H1 (cell line): ENCODE measurements around the gene MDFIC. TPM values are rescaled to one million over a fixed set of nuclear protein-coding genes. Genes with fewer than 3 reads are reported as not detected.

Source experiments
- CTCF ChIA-PET: fragments of 300-600 bp; sonication (Branson Sonifier 250); formaldehyde crosslinking; loops from one replicate; lab custom pipeline; 2021; ENCODE audit not compliant: partially characterized antibody; lab: Charles Lee
- POLR2A ChIA-PET: fragments of 300-600 bp; sonication (Branson Sonifier 250); formaldehyde crosslinking; loops from one replicate; lab custom pipeline; 2021; ENCODE audit warnings: inconsistent platforms; ENCODE audit not compliant: partially characterized antibody; lab: Charles Lee
- DNase-seq, 2 experiments: peaks; one replicate each; pipeline versions ENCODE4 v3.0.0 to v3.0.0-alpha.2; 2010 to 2022; ENCODE audit warnings: low spot score in 2 of 2, low read depth in 1 of 2, mixed read lengths in 1 of 2
- FAIRE-seq: peaks from 2 replicates; lab custom pipeline; 2011; peaks lifted over from hg19 to GRCh38; lab: Jason Lieb, UNC
- H2AFZ ChIP-seq: 2 replicates; pipeline ENCODE4 v1.8.1; 2012; ENCODE audit warnings: low read length, inconsistent platforms
- H2AK5ac ChIP-seq: 2 replicates; pipeline ENCODE4 v1.6.1; 2013; ENCODE audit warnings: low read depth, low read length
- H2BK120ac ChIP-seq: replicated peaks from 2 replicates; pipeline ENCODE3; 2013; ENCODE audit warnings: low read depth, low read length, inconsistent platforms
- H2BK12ac ChIP-seq: 2 replicates; pipeline ENCODE4 v1.6.1; 2013; ENCODE audit warnings: low read depth, low read length
- H2BK15ac ChIP-seq: 2 replicates; pipeline ENCODE4 v1.6.1; 2013; ENCODE audit warnings: low read length
- H2BK20ac ChIP-seq: 2 replicates; pipeline ENCODE4 v1.6.1; 2013; ENCODE audit warnings: low read length
- H2BK5ac ChIP-seq: 2 replicates; pipeline ENCODE4 v1.6.1; 2013; ENCODE audit warnings: low read depth, low read length
- H3K14ac ChIP-seq: 2 replicates; pipeline ENCODE4 v1.6.1; 2013; ENCODE audit warnings: inconsistent platforms; ENCODE audit not compliant: insufficient read length
- H3K18ac ChIP-seq: 2 replicates; pipeline ENCODE4 v1.6.1; 2013; ENCODE audit warnings: low read length; ENCODE audit errors: extremely low read depth
- H3K23ac ChIP-seq: 2 replicates; pipeline ENCODE4 v1.6.1; 2013; ENCODE audit warnings: inconsistent platforms; ENCODE audit not compliant: insufficient read length
- H3K23me2 ChIP-seq: 2 replicates; pipeline ENCODE4 v1.6.1; 2013; ENCODE audit warnings: low read depth, low read length
- H3K27ac ChIP-seq: 2 replicates; pipeline ENCODE4 v1.6.1; 2011; ENCODE audit warnings: low read depth, low read length, inconsistent platforms
- H3K27me3 ChIP-seq, 4 experiments: replicated peaks in 1 of 4; 1 replicate in 1 of 4; 2 replicates in 3 of 4; pipeline versions ENCODE4 v1.6.1 to v1.8.1; 2011 to 2013; ENCODE audit warnings: low read length in 3 of 4, mild to moderate bottlenecking in 3 of 4, inconsistent platforms in 2 of 4, mixed read lengths in 2 of 4, moderate library complexity in 1 of 4; ENCODE audit not compliant: control insufficient read depth in 3 of 4, insufficient read depth in 3 of 4; ENCODE audit errors: extremely low read depth in 1 of 4
- H3K36me3 ChIP-seq, 4 experiments: 2 replicates each; pipeline versions ENCODE4 v1.6.1 to v1.8.1; 2011 to 2013; ENCODE audit warnings: mild to moderate bottlenecking in 4 of 4, low read length in 3 of 4, moderate library complexity in 2 of 4, control low read depth in 1 of 4, inconsistent platforms in 1 of 4; ENCODE audit not compliant: insufficient read depth in 4 of 4, control insufficient read depth in 2 of 4
- H3K4ac ChIP-seq: replicated peaks from 2 replicates; pipeline ENCODE3; 2013; ENCODE audit warnings: low read length, low read depth, mixed read lengths, inconsistent platforms; ENCODE audit not compliant: insufficient read length
- H3K4me1 ChIP-seq, 4 experiments: replicated peaks in 1 of 4; 1 replicate in 1 of 4; 2 replicates in 3 of 4; pipeline versions ENCODE4 v1.6.1 to v1.8.1; 2011 to 2013; ENCODE audit warnings: low read length in 3 of 4, inconsistent platforms in 2 of 4, mixed read lengths in 1 of 4; ENCODE audit not compliant: insufficient read depth in 4 of 4, control insufficient read depth in 3 of 4
- H3K4me2 ChIP-seq, 2 experiments: 2 replicates each; pipeline versions ENCODE4 v1.6.1 to v1.8.1; 2011 to 2013; ENCODE audit warnings: low read depth in 2 of 2, low read length in 2 of 2, control low read depth in 1 of 2, inconsistent platforms in 1 of 2, mild to moderate bottlenecking in 1 of 2; ENCODE audit not compliant: insufficient read depth in 1 of 2
- H3K4me3 ChIP-seq, 4 experiments: fragments of 200-600, 300-600 bp in 1 of 4; sonication (generic), shearing (Covaris generic), sonication (Bioruptor Twin) in 1 of 4; 2 replicates each; pipeline versions ENCODE4 v1.5.1 to v1.8.1; 2011 to 2016; ENCODE audit warnings: low read length in 4 of 4, low read depth in 3 of 4, control low read depth in 2 of 4, inconsistent platforms in 2 of 4, mild to moderate bottlenecking in 2 of 4, mixed read lengths in 1 of 4, moderate library complexity in 1 of 4; ENCODE audit not compliant: insufficient read depth in 2 of 4; ENCODE audit errors: extremely low read depth in 1 of 4
- H3K56ac ChIP-seq: replicated peaks from 2 replicates; pipeline ENCODE3; 2013; ENCODE audit warnings: low read depth, mild to moderate bottlenecking, mixed read lengths, low read length, inconsistent platforms; ENCODE audit not compliant: insufficient read length
- H3K79me1 ChIP-seq: 2 replicates; pipeline ENCODE4 v1.6.1; 2013; ENCODE audit warnings: low read depth, low read length, control low read depth
- H3K79me2 ChIP-seq, 2 experiments: 2 replicates each; pipeline versions ENCODE4 v1.6.1 to v1.8.1; 2012 to 2013; ENCODE audit warnings: low read length in 2 of 2, mild to moderate bottlenecking in 2 of 2, inconsistent platforms in 1 of 2; ENCODE audit not compliant: insufficient read depth in 2 of 2, control insufficient read depth in 1 of 2
- H3K9ac ChIP-seq, 4 experiments: replicated peaks in 1 of 4; 1 replicate in 1 of 4; 2 replicates in 3 of 4; pipeline versions ENCODE4 v1.6.1 to v1.8.1; 2011 to 2013; ENCODE audit warnings: low read depth in 3 of 4, low read length in 3 of 4, control low read depth in 2 of 4, mild to moderate bottlenecking in 2 of 4, moderate library complexity in 2 of 4, inconsistent platforms in 1 of 4; ENCODE audit errors: extremely low read depth in 1 of 4
- H3K9me3 ChIP-seq, 2 experiments: 2 replicates each; pipeline versions ENCODE4 v1.6.1 to v1.8.1; 2012 to 2013; ENCODE audit warnings: mild to moderate bottlenecking in 2 of 2, moderate library complexity in 2 of 2, control low read depth in 1 of 2, inconsistent platforms in 1 of 2, low read depth in 1 of 2, low read length in 1 of 2, mixed read lengths in 1 of 2; ENCODE audit not compliant: insufficient read depth in 2 of 2
- H4K20me1 ChIP-seq, 2 experiments: replicated peaks in 1 of 2; 2 replicates each; pipeline versions ENCODE3 to v1.8.1; 2011 to 2013; ENCODE audit warnings: inconsistent platforms in 2 of 2, low read length in 2 of 2, mild to moderate bottlenecking in 1 of 2; ENCODE audit not compliant: insufficient read depth in 2 of 2, control insufficient read depth in 1 of 2
- H4K5ac ChIP-seq: 2 replicates; pipeline ENCODE4 v1.6.1; 2013; ENCODE audit warnings: low read length, low read depth, mixed read lengths, inconsistent platforms; ENCODE audit not compliant: insufficient read length
- H4K8ac ChIP-seq: 2 replicates; pipeline ENCODE4 v1.8.0; 2013; ENCODE audit warnings: mild to moderate bottlenecking, moderate library complexity, low read length, inconsistent platforms; ENCODE audit not compliant: insufficient read depth; ENCODE audit errors: extremely low read depth
- H4K91ac ChIP-seq: replicated peaks from 2 replicates; pipeline ENCODE3; 2013; ENCODE audit warnings: low read length, mixed read lengths, inconsistent platforms; ENCODE audit not compliant: insufficient read length
- BACH1 ChIP-seq: IDR thresholded peaks from 2 replicates; pipeline ENCODE4 v1.6.1; 2012; ENCODE audit warnings: low read length, improper control_type of control experiment
- CBX5 ChIP-seq: fragments of 300-800, 300-1000 bp; sonication (generic); IDR thresholded peaks from 2 replicates; pipeline ENCODE4 v1.7.1; 2016; ENCODE audit warnings: antibody characterized with exemption, low read length, low read depth
- CHD1 ChIP-seq: IDR thresholded peaks from 2 replicates; pipeline ENCODE4 v1.6.1; 2012; ENCODE audit warnings: low read depth, low read length, improper control_type of control experiment
- CHD2 ChIP-seq: IDR thresholded peaks from 2 replicates; pipeline ENCODE4 v1.6.1; 2012; ENCODE audit warnings: low read length, improper control_type of control experiment
- EZH2 ChIP-seq: fragments of 200-600 bp; sonication (generic); IDR thresholded peaks from 2 replicates; pipeline ENCODE4 v1.7.1; 2012; ENCODE audit warnings: low read depth, mild to moderate bottlenecking, moderate library complexity, low read length, inconsistent platforms; ENCODE audit not compliant: severe bottlenecking
- HDAC2 ChIP-seq, 2 experiments: fragments of 300-600 bp in 1 of 2; sonication (generic) in 1 of 2; IDR thresholded peaks; 2 replicates each; pipeline ENCODE4 v1.6.1; 2011 to 2012; ENCODE audit warnings: low read depth in 2 of 2, low read length in 2 of 2, mild to moderate bottlenecking in 2 of 2, moderate library complexity in 2 of 2, borderline replicate concordance in 1 of 2, inconsistent platforms in 1 of 2
- MAFK ChIP-seq: IDR thresholded peaks from 2 replicates; pipeline ENCODE4 v1.6.1; 2012; ENCODE audit warnings: low read depth, mild to moderate bottlenecking, improper control_type of control experiment, low read length
- RNF2 ChIP-seq: fragments of 200-900, 300-1000 bp; sonication (generic); IDR thresholded peaks from 2 replicates; pipeline ENCODE4 v1.7.1; 2016; ENCODE audit warnings: borderline replicate concordance, low read depth, mild to moderate bottlenecking, antibody characterized with exemption, low read length; ENCODE audit not compliant: poor library complexity, severe bottlenecking; ENCODE audit errors: missing control alignments
- SIN3A ChIP-seq, 2 experiments: IDR thresholded peaks in 1 of 2; conservative IDR thresholded peaks in 1 of 2; 2 replicates each; pipeline ENCODE4 v1.6.1; 2011 to 2012; ENCODE audit warnings: low read length in 2 of 2, improper control_type of control experiment in 1 of 2, low read depth in 1 of 2, mild to moderate bottlenecking in 1 of 2
- SRF ChIP-seq: IDR thresholded peaks from 2 replicates; pipeline ENCODE4 v1.6.1; 2011; ENCODE audit warnings: mild to moderate bottlenecking, low read depth, low read length, moderate library complexity
- TBP ChIP-seq: IDR thresholded peaks from 2 replicates; pipeline ENCODE4 v1.6.1; 2011; ENCODE audit warnings: low read depth, low read length, improper control_type of control experiment
- TCF12 ChIP-seq: IDR thresholded peaks from 2 replicates; pipeline ENCODE4 v1.6.1; 2011; ENCODE audit warnings: low read depth, mild to moderate bottlenecking, low read length
- WGBS, 2 experiments: shearing (Covaris generic) in 1 of 2; methylation state at CpG; one replicate each; pipeline versions ENCODE4 v1.1.6 to v1.1.7; 2013 to 2015; ENCODE audit warnings: low lambda C conversion rate in 2 of 2, mixed read lengths in 2 of 2, inconsistent platforms in 1 of 2, low coverage in 1 of 2, missing lambda C conversion rate in 1 of 2; ENCODE audit not compliant: insufficient replicate concordance in 2 of 2, insufficient coverage in 1 of 2, insufficient read length in 1 of 2; ENCODE audit errors: extremely low coverage in 1 of 2, missing lambda C conversion rate in 1 of 2; 5-methylcytosine and 5-hydroxymethylcytosine counted together
- polyA plus RNA-seq, 7 experiments: library from polyadenylated mRNA; depleted of rRNA in 3 of 7; stranded (reverse) in 5 of 7; unstranded in 2 of 7; fragments of >200 nt in 5 of 7; fragments of 200-250 nt in 2 of 7; gene quantifications; 1 replicate in 5 of 7; 2 replicates in 1 of 7; 4 replicates in 1 of 7; pipeline versions ENCODE4 v1.2.1 to v1.2.3, GENCODE V29; 2011 to 2013; ENCODE audit warnings: missing spikeins in 2 of 7, mixed read lengths in 2 of 7
- total RNA-seq: library from RNA; stranded (reverse); fragmentation: NEBNext Ultra II Directional; extraction: Animal tissue kit (Norgen Biotek cat#: 25700); gene quantifications from 2 replicates; pipeline ENCODE4 v1.2.1, GENCODE V29; 2021
- TF ChIP-seq, protein P1 (sequence below): IDR thresholded peaks from 2 replicates; pipeline ENCODE4 v1.6.1; 2011; ENCODE audit warnings: low read length, improper control_type of control experiment

The MDFIC gene
- total and polyA plus RNA-seq, 2 of the 8 experiments (the other 6 are each of a cell fraction or from before 2014, with no cell fraction given): 2.3 to 11.4 TPM

DNA sequence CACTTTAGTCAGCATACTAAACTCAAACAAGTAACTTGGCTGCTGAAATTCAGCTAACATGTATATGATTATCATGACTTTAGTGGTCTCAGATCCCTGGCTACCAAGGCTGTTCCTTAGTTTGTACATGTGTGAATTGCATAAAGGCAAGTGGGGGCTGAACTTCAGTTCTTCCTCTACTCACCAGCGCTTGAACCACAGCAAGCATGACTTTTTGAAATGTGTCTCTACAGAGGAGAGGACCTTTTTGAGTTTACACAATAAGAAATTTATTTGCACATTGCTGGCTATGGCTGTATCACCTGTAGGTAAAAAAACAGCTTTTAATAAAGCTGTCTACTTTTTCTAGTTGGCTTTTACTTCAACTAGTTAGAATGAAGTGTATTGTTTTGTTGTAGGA lies 48.8 kb downstream of the MDFIC start:
- ChIA-PET POLR2A (no interaction called here), CTCF (interaction anchor here (0.9 kb wide), 1 partner anchor 259 kb away, joined by 4 read pairs; no protein-coding TSS in a partner anchor)
- no peaks in the 10 kb centered on the region for H4K20me1 ChIP-seq
- H4K8ac ChIP-seq: no peak overlapping the region
- peaks cover 0 to 5% (median 3%) of the 10 kb centered on the region in 4 experiments; a peak in 4 of 7 replicates for H3K4me1 ChIP-seq
- WGBS, 2 experiments: 95% methylated on average over 1 of the region's 1 CpG; no CpG with 5 or more reads in 1 of the 2 experiments
- H3K4ac ChIP-seq: no peak overlapping the region
- H3K23me2 ChIP-seq: no peaks in the 10 kb centered on the region; the same call in 1 of the 2 replicates
- H3K79me1 ChIP-seq: no peaks in the 10 kb centered on the region
- no peak overlapping the region for H3K14ac ChIP-seq
- no peak overlapping the region for H3K23ac ChIP-seq
- FAIRE-seq: no peak
- no peak overlapping the region for H4K5ac ChIP-seq
- no peak overlapping the region for H3K56ac ChIP-seq
- no peaks in the 10 kb centered on the region for H3K36me3 ChIP-seq
- H2AK5ac ChIP-seq: no peak overlapping the region
- no peak overlapping the region for H3K27ac ChIP-seq
- H2BK5ac ChIP-seq: no peak overlapping the region
- H2AFZ ChIP-seq: no peak overlapping the region
- H3K9me3 ChIP-seq: no peaks in the 10 kb centered on the region
- H3K4me2 ChIP-seq: no peak overlapping the region
- no peak overlapping the region for H2BK120ac ChIP-seq
- H3K27me3 ChIP-seq: no peaks in the 10 kb centered on the region
- no peak overlapping the region for H2BK12ac ChIP-seq
- H3K9ac ChIP-seq: no peak overlapping the region
- no peak overlapping the region for H3K4me3 ChIP-seq
- H2BK20ac ChIP-seq: no peak overlapping the region
- no peak overlapping the region for H2BK15ac ChIP-seq
- H3K79me2 ChIP-seq: no peaks in the 10 kb centered on the region
- H3K18ac ChIP-seq: no peak overlapping the region
- no peak for DNase-seq
- H4K91ac ChIP-seq: no peak overlapping the region
- no peak for TF ChIP-seq CBX5
- no peak for TF ChIP-seq HDAC2 (IDR thresholded peaks at IDR 0.05; ENCODE audit: borderline replicate concordance in 1 of 2, low read depth in 2 of 2, low read length in 2 of 2)
- no peak for TF ChIP-seq BACH1
- TF ChIP-seq SIN3A (conservative IDR thresholded peaks at IDR 0.05 in 1 of 2, IDR thresholded peaks at IDR 0.05 in 1 of 2; ENCODE audit: low read depth in 1 of 2, low read length in 2 of 2): no peak
- TF ChIP-seq CHD2: no peak
- no peak for TF ChIP-seq EZH2
- TF ChIP-seq, protein P1, sequence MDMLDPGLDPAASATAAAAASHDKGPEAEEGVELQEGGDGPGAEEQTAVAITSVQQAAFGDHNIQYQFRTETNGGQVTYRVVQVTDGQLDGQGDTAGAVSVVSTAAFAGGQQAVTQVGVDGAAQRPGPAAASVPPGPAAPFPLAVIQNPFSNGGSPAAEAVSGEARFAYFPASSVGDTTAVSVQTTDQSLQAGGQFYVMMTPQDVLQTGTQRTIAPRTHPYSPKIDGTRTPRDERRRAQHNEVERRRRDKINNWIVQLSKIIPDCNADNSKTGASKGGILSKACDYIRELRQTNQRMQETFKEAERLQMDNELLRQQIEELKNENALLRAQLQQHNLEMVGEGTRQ: no peak
- no peak for TF ChIP-seq RNF2
- no peak for TF ChIP-seq MAFK
- no peak for TF ChIP-seq CHD1
- TF ChIP-seq TCF12: no peak
- no peak for TF ChIP-seq TBP
- no peak for TF ChIP-seq SRF
